SKM-1 (cell line): Measurements from ENCODE around the gene SPATA6.

ENCODE experiments used
- DNase-seq: peaks from one replicate; lab custom pipeline; 2025; ENCODE audit not compliant: unreplicated experiment; lab: John Stamatoyannopoulos, UW

The SPATA6 gene

GRCh38 chr1:48258106-48258505 lies 213.9 kb downstream of the SPATA6 start:
- DNase-seq = no peak

- no peak for DNase-seq
Observed at GRCh38 chr1:48254254-48254653, 217.8 kb downstream of the SPATA6 start.

- DNase-seq = no peak
Observed at GRCh38 chr1:48251821-48252220, 220.2 kb downstream of the SPATA6 start.

GRCh38 chr1:48251323-48251722 lies 220.7 kb downstream of the SPATA6 start:
- DNase-seq = no peak

- DNase-seq = no peak
Observed at GRCh38 chr1:48250572-48250971, 221.4 kb downstream of the SPATA6 start.

GRCh38 chr1:48249868-48250267 lies 222.1 kb downstream of the SPATA6 start:
- DNase-seq = no peak

- DNase-seq = no peak
Observed at GRCh38 chr1:48248356-48248755, 223.6 kb downstream of the SPATA6 start.

GRCh38 chr1:48246727-48247126 lies 225.3 kb downstream of the SPATA6 start:
- DNase-seq = peak; percentile 34
